Breast epithelium (tissue), 3 donors: ENCODE data around the gene VWC2.

Experiments used
- CTCF ChIP-seq, 3 donors: fragments of 450-650 bp; IDR thresholded peaks; one replicate each; pipeline ENCODE4 v1.5.1; 2016 to 2017; ENCODE audit warnings: antibody characterized with exemption in 3 of 3, mild to moderate bottlenecking in 3 of 3, moderate library complexity in 3 of 3
- POLR2A ChIP-seq: fragments of 450-650 bp; IDR thresholded peaks from one replicate; pipeline ENCODE4 v1.6.1; 2016; ENCODE audit warnings: antibody characterized with exemption, mild to moderate bottlenecking, moderate library complexity
- POLR2AphosphoS5 ChIP-seq, 3 donors: sonication (generic); formaldehyde crosslinking; IDR thresholded peaks; one replicate each; pipeline ENCODE4 v1.6.1; 2017; ENCODE audit warnings: antibody characterized with exemption in 3 of 3

GRCh38 chr7:49878627-49879026 is 105.2 kb downstream of the VWC2 start:
- no peak for TF ChIP-seq POLR2AphosphoS5 (IDR thresholded peaks at IDR 0.05)
- TF ChIP-seq CTCF (IDR thresholded peaks at IDR 0.05): no peak
- TF ChIP-seq POLR2A: no peak
